ENCODE data around the gene ZBTB20.

The ZBTB20 gene

DNA sequence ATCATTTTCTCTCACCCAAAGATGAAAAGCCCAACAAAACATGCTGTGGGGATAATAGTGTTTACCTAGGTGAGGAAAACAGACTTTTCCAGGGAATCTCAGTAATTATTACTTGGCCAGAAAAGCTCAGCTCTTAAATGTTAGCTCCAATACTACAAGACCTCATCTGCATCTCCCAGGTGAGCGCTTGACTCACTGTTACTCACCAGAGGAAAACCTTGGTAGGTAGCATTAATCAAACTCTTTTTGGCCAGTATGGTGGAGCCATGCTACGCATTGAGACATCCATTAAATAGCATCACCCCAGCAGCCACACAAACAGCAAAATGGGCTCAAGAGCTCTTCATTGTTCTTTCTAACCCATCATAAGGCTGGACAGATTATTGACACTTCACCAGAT lies 754.3 kb downstream of the ZBTB20 start:
- DNase-seq, result no peak

DNA sequence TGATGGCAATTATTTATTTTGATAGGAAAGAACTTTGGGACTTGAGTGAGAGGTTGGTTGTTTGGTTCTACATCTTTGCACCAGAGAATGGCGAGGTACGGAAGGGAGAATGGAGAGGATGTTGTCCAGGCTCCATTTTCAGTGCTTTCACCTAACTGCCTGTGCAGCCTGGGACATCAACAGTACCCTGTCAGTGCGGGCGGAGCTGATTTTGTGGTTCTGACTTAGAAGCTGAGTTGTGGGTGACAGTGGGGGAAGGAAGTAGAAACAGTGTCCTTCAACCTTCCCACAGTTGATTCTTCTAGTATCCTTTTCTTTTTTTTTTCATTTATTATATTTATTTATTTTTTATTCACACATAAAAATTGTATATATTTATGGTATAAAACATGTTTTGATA lies 757.9 kb downstream of the ZBTB20 start:
- no peak for DNase-seq

DNA sequence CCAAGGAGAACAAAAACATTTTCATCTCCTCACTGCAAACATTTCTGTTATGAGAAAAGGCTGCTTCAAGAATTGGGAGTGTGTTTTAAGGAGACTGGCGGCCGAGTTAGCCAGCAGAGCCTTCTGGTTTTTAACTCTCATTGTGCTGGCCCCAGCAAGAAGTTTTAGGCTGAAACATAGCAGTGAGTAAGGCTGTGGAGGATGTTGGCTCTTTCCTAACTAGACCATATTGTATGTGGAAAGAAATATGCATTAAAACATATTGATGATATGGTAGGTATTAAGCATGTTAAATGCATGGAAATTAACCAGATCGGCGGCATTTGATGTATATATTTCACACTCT lies 762.6 kb downstream of the ZBTB20 start:
- no peak for DNase-seq

DNA sequence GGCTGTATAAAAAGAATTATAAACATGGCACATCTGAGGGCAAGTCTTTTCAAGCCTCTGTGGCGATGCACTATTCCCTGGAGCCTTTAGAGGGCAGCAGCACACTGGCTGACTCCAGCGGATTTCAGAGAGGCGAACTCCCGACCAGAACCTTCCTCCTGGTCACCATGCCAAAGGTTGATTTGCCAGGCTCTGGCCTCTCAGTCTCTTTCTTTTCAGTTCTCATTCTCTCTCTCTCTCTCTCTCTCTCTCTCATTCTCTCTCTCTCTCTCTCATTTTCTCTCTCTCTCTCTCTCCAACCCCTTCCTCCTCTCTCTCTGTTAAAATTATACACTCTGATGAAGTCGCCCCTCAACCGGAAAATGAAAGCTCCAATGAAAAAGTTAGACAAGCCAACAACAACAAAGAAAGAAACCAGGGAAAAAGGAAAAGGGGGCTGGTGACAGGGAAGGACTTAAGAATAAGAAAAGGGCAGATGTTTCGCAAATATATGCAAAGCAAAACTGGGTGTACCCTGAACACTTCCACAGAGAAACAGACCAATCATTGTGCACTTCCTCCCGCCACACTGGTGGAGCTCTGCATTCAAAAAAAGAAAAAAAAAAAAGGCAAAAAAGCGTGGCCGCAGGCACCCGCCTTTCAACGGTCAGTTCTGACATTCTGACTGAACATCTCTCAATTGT lies 763.1 kb downstream of the ZBTB20 start:
- DNase-seq, result peak; percentile 32

DNA sequence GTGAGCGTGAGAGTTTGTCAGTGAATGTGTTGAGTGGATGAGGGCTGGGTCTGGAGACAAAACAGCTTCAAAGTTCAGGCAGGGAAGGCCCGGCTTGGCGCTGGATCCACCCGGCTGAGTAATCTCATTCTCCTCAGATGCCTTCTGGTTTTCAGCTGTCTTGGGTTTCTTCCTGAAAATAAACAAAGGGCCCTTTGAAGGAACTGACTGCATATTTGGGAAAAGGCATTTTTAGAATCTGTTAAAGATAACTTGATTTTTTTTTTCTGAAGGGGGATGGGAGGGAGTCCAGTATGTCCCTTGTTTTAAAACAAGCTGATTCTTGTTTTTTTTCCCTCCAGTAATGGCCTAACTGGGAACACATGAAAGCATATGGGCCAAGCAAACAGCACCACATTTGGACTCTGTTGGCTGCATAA lies 766.8 kb downstream of the ZBTB20 start:
- DNase-seq, result no peak

DNA sequence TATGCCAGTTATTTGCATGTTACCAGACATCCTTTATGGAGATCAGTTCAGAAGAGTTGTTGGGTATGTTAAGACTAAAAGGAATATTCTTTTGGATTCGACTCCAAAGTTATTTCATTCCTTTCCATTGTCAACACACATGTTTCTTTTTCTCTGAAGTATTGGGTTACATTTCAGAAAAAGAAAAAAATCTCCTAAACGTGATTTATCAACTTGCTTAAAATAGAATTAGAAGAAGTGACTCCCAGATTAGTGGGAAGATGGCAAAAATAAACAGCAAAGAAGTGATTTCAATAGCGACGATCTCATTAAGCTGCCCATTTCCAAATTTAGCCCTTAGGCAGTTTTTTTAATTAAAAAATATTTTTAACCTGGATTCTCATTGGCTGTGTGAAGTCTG lies 767.8 kb downstream of the ZBTB20 start:
- no peak for DNase-seq

DNA sequence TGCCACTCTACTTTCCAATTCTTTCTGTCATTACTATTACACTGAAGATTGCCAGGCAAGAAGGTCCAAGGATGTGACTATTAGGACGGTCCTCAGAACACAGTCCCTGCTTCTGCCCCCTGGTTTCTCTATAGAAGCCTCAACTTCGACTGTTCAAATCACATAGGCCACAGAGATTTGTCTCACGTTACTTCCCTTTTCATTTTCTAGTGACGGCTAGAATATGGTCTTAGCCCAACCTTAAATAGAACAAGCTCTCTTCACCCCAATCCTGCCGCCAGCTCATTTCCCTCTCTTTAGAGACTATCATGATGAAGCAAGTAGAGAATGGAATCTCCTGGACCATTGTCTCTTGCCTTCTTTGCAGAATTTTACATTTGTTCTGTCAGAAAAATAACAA lies 768.3 kb downstream of the ZBTB20 start:
- no peak for DNase-seq

DNA sequence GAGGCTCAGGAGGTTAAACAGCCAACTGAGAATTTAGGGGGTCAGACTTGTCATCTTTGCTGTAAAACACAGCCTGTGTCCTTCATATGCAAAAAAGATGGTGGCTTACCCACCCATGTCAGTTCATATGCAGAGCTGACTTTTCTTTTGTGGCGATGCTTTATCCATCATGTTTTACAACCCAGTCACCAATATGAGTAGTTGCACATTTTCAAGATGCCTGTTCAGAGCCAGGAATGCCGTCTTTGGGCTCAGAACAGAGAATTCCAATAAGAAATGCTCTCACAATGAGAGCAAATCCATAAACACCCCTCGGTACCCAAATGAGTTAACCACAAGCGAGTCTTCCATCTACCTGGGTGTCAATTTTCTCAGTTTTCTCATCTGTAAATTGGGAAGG lies 769.7 kb downstream of the ZBTB20 start:
- no peak for DNase-seq

DNA sequence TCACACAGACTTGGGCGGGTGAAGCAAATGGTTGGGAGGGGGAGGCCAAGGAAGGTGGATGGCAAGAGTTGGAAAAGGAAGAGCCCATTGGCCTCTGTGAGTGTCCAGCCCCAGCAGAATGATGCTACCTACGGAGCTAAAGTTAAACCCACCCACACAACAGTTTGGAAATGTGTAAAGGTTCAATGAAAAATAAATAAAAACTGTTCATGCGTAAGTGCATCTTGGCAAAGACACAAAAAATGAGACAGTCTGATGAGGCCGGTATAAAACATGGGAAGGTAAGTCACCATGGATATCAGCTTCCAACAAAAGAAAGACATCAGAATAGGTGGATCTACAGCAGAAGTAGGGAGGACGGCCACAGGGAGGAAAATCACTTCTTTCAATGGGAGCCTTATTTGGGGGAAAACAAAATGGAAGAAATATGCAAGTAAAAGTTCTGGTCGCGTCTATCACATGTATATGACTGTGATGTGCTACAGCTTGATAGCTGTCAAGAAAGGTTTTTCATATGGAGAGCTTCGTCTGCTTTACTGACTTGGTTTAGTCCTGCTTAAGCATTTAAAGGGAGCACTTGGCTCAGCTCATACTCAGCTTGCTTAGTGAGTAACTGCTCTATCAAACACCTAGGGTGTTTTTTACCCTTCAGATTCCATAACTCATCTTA lies 770.4 kb downstream of the ZBTB20 start:
- no peak for DNase-seq

DNA sequence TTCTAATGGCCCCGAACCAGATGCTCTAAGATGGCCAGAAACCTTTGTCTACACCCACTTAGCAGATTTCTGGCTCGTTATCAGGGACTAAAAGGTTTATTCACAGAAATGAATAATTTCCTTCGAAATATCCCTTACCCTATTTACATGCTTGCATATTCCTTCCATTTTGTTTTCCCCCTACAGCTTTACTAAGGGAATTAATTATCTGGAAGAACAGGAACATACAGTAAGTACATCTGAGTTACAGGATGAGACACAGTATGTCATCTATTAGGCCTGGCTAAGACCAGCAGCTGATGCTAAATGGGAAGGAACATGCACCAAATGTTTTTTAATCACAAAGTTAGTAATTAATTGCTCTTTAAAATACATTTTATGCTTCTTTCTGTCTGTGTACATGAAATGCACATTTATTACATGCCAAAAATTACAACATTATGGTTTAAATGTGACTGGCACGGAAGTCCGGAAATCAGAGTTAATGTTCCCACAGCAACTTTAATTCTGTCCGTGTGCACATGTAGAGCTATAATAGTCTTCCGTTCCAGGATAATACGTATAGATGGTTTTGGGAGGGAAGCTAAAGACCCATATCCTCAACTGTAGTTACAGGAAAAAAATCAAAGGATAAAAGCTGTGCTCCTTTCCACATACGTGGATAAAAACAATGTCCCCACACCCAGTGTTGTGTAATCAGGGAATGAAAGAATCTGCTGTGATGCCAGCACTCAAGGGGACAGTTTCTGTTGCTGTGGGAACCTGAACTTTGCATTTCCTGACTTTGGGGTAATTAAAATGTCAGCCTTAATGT lies 771.3 kb downstream of the ZBTB20 start:
- DNase-seq, result no peak

DNA sequence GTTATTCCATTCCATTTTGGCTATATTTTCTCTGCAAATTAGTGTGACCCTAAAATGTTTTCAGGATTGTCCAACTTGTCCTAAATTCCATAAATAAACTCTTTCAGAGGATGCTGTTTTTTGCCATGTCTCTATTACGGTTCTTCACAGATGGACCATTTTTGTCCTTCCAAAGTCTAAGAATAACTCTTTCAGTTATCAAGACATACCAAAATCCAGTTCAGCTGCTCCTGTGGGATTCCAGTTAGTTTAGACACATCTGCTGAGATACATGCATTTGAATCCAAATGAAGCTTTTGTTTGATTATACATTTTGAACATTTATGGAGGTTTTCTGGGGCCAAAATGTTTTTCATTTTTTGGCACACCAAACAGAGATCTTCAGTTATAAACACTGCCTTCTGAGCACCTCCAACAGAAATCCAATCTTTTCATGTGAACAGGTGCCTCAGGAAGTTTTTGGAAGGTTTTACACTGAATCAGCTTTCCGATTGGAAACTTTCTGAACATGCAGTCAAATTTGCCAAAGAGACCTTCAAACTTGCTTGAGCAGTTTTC lies 772.6 kb downstream of the ZBTB20 start:
- DNase-seq, result no peak

DNA sequence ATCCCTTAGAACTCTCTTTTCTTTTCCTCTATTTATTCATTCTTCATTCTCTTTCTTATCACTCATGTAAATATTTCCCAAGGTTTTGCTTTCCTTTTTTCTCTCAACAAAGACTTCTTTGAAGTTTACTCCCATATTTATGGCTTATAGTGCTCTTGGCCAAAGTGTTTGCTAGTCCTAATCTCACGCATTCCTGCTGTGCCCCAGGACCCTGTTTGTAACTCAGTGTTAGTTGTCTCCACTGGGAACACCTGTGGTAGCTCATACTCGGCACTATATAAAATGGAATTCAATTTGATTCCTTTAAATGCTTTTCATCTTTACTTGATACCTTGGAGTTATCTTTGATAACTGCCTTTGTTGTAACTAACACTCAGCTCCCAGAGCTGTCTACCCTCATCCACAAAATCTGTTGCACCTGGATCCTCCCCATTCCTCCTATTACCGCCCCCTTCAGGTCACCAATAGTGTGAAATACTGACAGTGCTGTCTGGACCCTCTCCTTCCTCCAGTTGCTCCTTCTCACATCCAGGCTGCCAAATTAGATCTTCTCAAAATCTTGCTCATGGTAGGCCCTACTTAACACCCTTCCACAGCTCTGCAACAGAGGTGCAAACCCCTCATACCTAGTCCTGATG lies 776.4 kb downstream of the ZBTB20 start:
- DNase-seq, result no peak

DNA sequence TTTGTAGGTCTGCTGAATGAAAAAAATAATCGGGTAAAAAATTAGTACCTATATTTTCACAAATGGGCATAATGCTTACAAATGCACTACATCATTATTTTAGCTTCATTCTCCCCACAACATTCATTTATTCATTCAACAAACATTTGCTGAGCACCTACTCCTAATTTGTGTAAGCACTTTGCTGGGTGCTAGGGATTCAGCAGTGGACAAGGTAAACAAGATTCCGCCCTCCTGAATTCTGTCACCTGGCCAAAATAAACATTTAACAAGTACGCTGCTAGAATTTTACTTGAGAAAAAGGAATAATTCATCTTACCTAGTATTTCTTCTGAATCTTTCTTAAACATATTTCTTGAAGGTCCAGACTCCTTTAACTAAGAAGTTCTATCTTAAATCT lies 781.2 kb downstream of the ZBTB20 start:
- no peak for DNase-seq

DNA sequence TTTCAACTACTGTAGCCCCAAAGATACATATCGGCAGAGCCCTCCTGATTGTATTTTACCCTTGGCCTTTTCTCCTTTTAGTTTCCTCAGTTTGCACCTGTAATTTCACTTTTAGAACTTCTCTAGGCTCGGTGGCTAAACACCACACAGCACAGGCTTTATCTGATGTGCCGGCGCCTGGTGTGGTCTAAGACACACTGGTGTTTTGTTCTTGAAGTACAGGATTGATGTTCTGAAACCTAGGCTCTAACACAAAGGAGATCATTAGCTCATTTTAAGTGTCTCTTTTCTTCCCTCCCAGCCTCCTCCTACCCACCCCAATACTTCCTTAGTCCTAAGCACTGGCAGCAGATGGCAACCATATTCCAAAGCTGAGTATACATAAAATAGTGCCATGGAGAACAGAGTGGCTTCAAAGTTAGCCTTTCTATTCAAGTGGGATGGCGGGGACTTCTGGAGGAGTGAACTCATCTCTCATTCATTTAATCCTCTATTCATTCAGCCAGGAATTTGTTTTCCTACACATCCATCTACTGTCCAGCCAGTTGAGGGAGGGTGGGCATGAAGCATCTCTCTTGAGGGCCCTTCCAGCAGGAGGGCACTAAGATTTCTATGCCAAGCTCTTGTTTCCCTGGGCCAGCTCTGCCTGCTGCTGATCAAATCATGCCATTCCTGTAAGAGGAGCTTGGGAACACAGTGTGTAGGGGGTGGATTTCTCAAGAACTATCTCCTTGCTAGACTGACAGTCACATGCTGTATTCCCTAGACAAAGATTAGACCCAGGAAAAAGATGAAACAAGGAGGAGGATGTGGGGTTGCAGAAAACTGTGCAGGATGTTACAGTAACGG lies 782.1 kb downstream of the ZBTB20 start:
- DNase-seq, result no peak

DNA sequence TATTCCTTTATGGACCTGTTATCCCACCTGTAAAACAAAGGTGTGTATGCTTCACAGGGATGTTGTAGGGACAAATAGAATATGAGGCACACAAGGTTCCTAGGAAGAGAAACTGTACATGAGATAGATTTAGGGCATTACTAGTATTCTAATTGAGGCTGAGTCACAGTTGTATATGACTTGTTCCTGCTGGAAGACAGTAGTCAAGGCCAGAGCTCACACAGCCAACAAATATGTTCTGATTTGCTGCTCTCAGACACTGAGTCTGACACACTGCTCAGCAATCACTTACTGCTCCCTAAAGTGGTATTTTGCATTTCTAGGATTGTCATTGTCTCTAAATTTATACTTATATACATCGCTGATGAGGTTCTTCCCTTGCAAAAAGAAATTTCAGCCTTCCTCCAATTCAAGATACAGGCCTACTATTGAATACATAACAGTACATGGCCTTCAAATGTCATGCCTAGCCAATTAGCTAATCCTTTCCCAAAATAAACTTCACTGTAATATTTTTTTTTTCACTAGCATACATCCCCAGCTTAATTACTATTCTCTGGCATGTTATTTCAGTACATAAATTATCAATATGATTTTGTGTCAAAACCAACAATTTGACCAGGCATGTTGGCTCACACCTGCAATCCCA lies 783.4 kb downstream of the ZBTB20 start:
- DNase-seq, result no peak

DNA sequence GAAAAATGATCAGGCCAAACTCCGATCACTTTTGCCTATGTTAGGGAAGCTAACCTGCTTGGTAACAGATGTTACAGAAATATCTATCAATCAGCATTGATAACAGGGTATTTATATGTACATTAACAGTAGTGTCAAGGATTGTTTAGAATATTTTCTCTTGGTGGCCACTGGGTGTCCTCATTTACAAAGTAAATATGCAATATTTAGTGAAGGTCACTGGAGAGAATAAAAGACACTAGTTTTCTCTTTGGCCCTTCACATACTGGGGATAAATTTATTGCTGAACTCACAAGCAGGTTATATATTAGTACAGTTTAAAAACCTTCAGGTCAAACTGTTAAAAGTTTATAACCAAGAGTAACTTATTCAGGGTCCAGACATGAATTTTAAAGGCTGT lies 784.3 kb downstream of the ZBTB20 start:
- DNase-seq, result no peak

DNA sequence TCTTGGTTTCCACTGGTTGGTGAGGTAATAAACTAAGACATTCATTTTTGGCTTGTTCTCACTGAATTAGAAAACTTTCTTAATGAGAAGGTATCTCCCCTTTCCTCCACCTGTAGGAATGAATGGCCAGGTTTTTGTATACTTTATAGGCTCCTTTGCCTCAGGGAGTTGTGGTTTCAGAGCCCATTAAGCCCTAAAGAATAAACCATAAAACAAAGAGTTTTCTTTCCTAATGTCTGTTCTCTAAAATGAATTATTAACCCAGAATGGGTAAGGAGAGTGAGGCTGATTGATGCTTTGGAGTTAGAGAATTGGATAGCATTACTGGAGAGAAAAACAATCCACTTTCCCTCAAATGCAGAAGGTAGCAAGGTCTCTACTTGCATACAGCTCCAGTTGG lies 785.7 kb downstream of the ZBTB20 start:
- DNase-seq, result no peak

DNA sequence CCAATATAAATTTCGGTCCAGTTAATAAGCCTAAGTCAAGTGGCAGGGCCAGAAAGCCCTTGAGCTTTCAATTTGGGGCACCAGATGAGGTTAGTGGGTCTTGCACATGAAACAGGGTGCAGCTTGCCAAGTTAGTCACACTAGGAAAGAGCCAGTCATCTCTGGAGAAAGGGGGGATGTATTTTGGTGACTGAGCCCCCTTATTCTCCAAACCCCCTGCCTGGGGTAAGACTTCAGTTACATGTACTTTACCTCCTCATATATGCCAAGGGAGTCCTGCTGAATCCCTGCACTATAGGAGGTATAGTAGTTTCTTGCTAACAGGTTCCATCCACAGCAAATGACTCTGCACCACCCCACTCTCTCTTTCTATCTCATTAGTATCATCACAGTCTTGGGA lies 790.6 kb downstream of the ZBTB20 start:
- DNase-seq, result no peak

DNA sequence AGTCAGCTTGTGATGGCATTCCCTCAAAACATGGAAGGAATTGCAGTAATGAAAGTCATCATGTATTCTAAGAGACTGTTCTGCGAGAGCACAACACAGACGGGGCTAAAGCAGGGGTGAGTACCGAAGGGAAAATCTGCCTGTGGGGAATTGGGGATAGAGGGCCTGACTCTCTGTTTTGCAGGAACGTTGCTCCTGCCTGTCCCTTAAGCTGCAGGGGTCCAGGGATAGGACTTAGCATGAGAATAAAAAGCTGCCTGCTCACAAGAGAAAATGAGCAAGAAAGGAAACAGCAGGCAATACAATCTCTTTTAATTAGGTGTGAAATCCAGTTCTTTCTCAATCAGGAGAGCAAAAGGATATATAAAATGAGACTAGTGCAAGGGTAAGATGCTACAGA lies 791.0 kb downstream of the ZBTB20 start:
- DNase-seq, result no peak

DNA sequence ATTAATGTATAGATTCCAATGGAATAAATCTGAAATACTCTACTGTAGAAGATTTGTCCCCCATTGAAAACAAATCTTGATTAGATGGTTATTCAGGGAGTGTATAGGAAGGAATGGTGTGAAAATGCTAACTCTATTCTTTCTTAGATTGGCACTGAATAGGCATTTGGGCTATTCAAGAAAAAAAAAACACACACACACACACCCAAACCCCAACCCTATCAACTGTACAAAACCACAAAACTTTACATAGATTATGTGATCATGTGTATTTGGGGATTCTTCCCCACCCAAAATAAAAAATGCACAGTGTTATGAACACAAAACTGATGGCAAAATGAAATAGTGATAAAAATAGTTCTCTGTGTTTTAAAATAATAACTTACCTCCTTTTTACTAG lies 791.4 kb downstream of the ZBTB20 start:
- no peak for DNase-seq

DNA sequence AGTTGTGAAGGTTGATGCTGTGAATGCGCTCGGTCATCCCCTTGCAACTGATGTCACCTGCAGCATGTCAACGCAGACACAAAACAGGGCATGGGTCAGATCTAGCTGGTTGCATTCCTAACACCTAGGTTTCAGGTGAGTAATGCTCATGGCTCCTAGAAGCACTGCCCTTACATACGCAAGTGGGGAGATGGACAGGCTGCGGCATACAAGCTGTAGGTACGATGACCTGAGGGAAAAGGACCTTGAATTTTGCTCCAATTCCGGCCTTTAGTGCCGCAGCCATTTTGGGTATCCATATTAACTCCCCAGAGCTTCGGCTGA lies 795.3 kb downstream of the ZBTB20 start:
- DNase-seq, result no peak

Data from T1000 (cell line).